C4-2B (cell line): ENCODE data around the gene CD58.

Experiments used
- CTCF ChIP-seq: fragments of 450-650 bp; conservative IDR thresholded peaks from 2 replicates; pipeline ENCODE4 v1.5.1; 2017; ENCODE audit warnings: mild to moderate bottlenecking
- ZFX ChIP-seq: fragments of 450-650 bp; IDR thresholded peaks from 2 replicates; pipeline ENCODE4 v1.6.1; 2017

GRCh38 chr1:116572771-116573430 is 2.1 kb upstream of the CD58 start:
- TF ChIP-seq CTCF: no peak
- no peak for TF ChIP-seq ZFX
